ENCODE measurements around the gene MAG.

- TF ChIP-seq CTCF (IDR thresholded peaks at IDR 0.05) (no peak), POLR2A (IDR thresholded peaks at IDR 0.05) (no peak)
These were observed 3.1 kb upstream of the MAG start for GRCh38 chr19:35288906-35289305.

Measured in sigmoid colon (tissue), 3 donors.